Hepatocyte (in vitro differentiated cells): ENCODE results near the gene ASB4. TPM values are rescaled to one million over a fixed set of nuclear protein-coding genes. Genes with fewer than 3 reads are reported as not detected.

Experiments
- DNase-seq: peaks from one replicate; pipeline ENCODE4 v3.0.0-alpha.2; 2016; ENCODE audit warnings: low spot score
- H2AFZ ChIP-seq: fragments of 200-600 bp; sonication (generic); 2 replicates; pipeline ENCODE4 v1.6.0; 2016; ENCODE audit warnings: antibody characterized with exemption, mild to moderate bottlenecking
- H3K27ac ChIP-seq: fragments of 200-600 bp; sonication (generic); 2 replicates; pipeline ENCODE4 v1.5.1; 2016; ENCODE audit warnings: mild to moderate bottlenecking
- H3K27me3 ChIP-seq: fragments of 200-600 bp; sonication (generic); 2 replicates; pipeline ENCODE4 v1.6.1; 2016
- H3K36me3 ChIP-seq: fragments of 200-600 bp; sonication (generic); replicated peaks from 2 replicates; pipeline ENCODE4 v1.5.1; 2016; ENCODE audit warnings: low read depth; ENCODE audit not compliant: insufficient read depth
- H3K4me1 ChIP-seq: fragments of 200-600 bp; sonication (generic); 2 replicates; pipeline ENCODE4 v1.5.1; 2016; ENCODE audit warnings: mild to moderate bottlenecking, moderate library complexity; ENCODE audit not compliant: insufficient read depth
- H3K4me2 ChIP-seq: fragments of 200-600 bp; sonication (generic); 2 replicates; pipeline ENCODE4 v1.6.0; 2016
- H3K4me3 ChIP-seq: fragments of 200-600 bp; sonication (generic); 2 replicates; pipeline ENCODE4 v1.5.1; 2016; ENCODE audit warnings: mild to moderate bottlenecking
- H3K79me2 ChIP-seq: fragments of 200-600 bp; sonication (generic); 2 replicates; pipeline ENCODE4 v1.6.0; 2017; ENCODE audit warnings: mild to moderate bottlenecking
- H3K9me2 ChIP-seq: fragments of 200-600 bp; sonication (generic); replicated peaks from 2 replicates; pipeline ENCODE4 v1.6.0; 2017; ENCODE audit warnings: mild to moderate bottlenecking; ENCODE audit not compliant: insufficient read depth
- H3K9me3 ChIP-seq: fragments of 200-600 bp; sonication (generic); 2 replicates; pipeline ENCODE4 v1.5.1; 2016; ENCODE audit warnings: low read depth, mild to moderate bottlenecking
- H4K20me1 ChIP-seq: fragments of 200-600 bp; sonication (generic); 2 replicates; pipeline ENCODE4 v1.6.0; 2016; ENCODE audit warnings: mild to moderate bottlenecking; ENCODE audit not compliant: insufficient read depth, poor library complexity, severe bottlenecking
- CTCF ChIP-seq: fragments of 200-600 bp; sonication (generic); IDR thresholded peaks from 2 replicates; pipeline ENCODE4 v1.5.1; 2016; ENCODE audit warnings: antibody characterized with exemption, mild to moderate bottlenecking; ENCODE audit not compliant: poor library complexity
- EZH2 ChIP-seq: fragments of 200-600 bp; sonication (generic); IDR thresholded peaks from 2 replicates; pipeline ENCODE4 v1.6.1; 2016; ENCODE audit warnings: antibody characterized with exemption, mild to moderate bottlenecking, borderline replicate concordance
- EZH2phosphoT487 ChIP-seq: fragments of 200-600 bp; sonication (generic); IDR thresholded peaks from one replicate; pipeline ENCODE4 v1.6.1; 2018; ENCODE audit warnings: antibody characterized with exemption, mild to moderate bottlenecking, low read depth, moderate library complexity; ENCODE audit not compliant: unreplicated experiment, severe bottlenecking
- WGBS: methylation state at CpG from one replicate; pipeline ENCODE4 v1.1.6; 2016; ENCODE audit warnings: low lambda C conversion rate; ENCODE audit errors: missing lambda C conversion rate; 5-methylcytosine and 5-hydroxymethylcytosine counted together
- polyA plus RNA-seq: library from polyadenylated mRNA; unstranded; fragments of >200 nt; fragmentation: Nextera tagmentation; extraction: Ambion mirVana; gene quantifications from 2 replicates; pipeline ENCODE4 v1.2.1, GENCODE V29; 2016
- total RNA-seq: library from RNA; depleted of rRNA; stranded (reverse); fragments of >200 nt; gene quantifications from 2 replicates; pipeline ENCODE4 v1.2.3, GENCODE V29; 2014

Gene ASB4
- total and polyA plus RNA-seq, 2 experiments from 2014 or later, result 0.03 to 0.35 TPM

DNA sequence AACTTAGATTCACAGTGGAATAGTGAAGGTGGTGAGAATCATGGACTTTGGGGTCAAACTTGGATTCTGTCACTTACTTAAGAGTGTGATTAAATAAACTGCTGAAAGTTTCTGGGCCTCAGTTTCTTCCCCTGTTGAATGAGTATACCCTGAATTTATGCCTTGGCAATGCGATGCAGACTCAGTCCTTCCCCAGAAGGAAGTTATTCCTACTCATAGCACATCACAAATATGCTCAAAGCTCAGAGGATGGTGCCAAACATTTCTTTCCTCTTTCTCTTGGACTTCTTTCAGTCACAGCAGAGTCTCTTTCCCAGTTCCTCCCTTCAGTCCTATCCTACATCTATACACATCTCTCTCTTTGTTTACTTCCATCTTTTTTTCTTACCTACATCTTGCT is 45.1 kb downstream of the ASB4 start:
- Histone ChIP-seq H4K20me1 (no peaks in the 10 kb centered on the region), H3K9me3 (no peaks in the 10 kb centered on the region), H3K4me3 (no peak overlapping the region), H3K27me3 (no peaks in the 10 kb centered on the region), H3K9me2 (no peaks in the 10 kb centered on the region), H2AFZ (no peak overlapping the region), H3K4me2 (no peak overlapping the region), H3K4me1 (peaks cover 1% of the 10 kb centered on the region), H3K27ac (no peak overlapping the region), H3K36me3 (no peaks in the 10 kb centered on the region), H3K79me2 (no peaks in the 10 kb centered on the region)
- DNase-seq, result no peak
- WGBS, result 89% methylated on average over 1 of the region's 1 CpG
- TF ChIP-seq EZH2phosphoT487 (no peak), EZH2 (no peak), CTCF (no peak)

GRCh38 chr7:95531605-95532219 is 46.0 kb downstream of the ASB4 start:
- Histone ChIP-seq H3K27me3 (no peaks in the 10 kb centered on the region), H3K4me3 (no peak overlapping the region), H3K9me2 (no peaks in the 10 kb centered on the region), H3K9me3 (no peaks in the 10 kb centered on the region), H4K20me1 (no peaks in the 10 kb centered on the region), H3K27ac (no peak overlapping the region), H3K4me2 (no peak overlapping the region), H3K4me1 (peaks cover 3% of the 10 kb centered on the region), H3K36me3 (no peaks in the 10 kb centered on the region), H3K79me2 (no peaks in the 10 kb centered on the region), H2AFZ (no peak overlapping the region)
- TF ChIP-seq CTCF, result no peak
- no peak for TF ChIP-seq EZH2
- no peak for TF ChIP-seq EZH2phosphoT487
- WGBS, result 65% methylated on average over 3 of the region's 3 CpGs
- DNase-seq, result no peak

- H3K4me1 ChIP-seq, result peaks cover 9% of the 10 kb centered on the region
- H3K36me3 ChIP-seq, result no peaks in the 10 kb centered on the region
- H3K27ac ChIP-seq, result no peak overlapping the region
- no peaks in the 10 kb centered on the region for H3K79me2 ChIP-seq
- no peak for TF ChIP-seq CTCF
- TF ChIP-seq EZH2phosphoT487, result no peak
- no peak for TF ChIP-seq EZH2
- H3K9me2 ChIP-seq, result no peaks in the 10 kb centered on the region
- H4K20me1 ChIP-seq, result no peaks in the 10 kb centered on the region
- no peak overlapping the region for H2AFZ ChIP-seq
- H3K4me2 ChIP-seq, result no peak overlapping the region
- no peak for DNase-seq
- 58% methylated on average over 2 of the region's 2 CpGs for WGBS
- no peaks in the 10 kb centered on the region for H3K9me3 ChIP-seq
- H3K27me3 ChIP-seq, result no peaks in the 10 kb centered on the region
- H3K4me3 ChIP-seq, result no peak overlapping the region
Measured at GRCh38 chr7:95534796-95535195, 49.1 kb downstream of the ASB4 start.
